Smooth muscle cell of trachea (primary cell): ENCODE data around the gene PLEKHG7. TPM values are rescaled to one million over a fixed set of nuclear protein-coding genes. Genes with fewer than 3 reads are reported as not detected.

Source experiments
- total RNA-seq: library from RNA; depleted of rRNA; stranded (reverse); fragments of >200 nt; gene quantifications from 2 replicates; pipeline ENCODE4 v1.2.1, GENCODE V29; 2014

Gene PLEKHG7, protein sequence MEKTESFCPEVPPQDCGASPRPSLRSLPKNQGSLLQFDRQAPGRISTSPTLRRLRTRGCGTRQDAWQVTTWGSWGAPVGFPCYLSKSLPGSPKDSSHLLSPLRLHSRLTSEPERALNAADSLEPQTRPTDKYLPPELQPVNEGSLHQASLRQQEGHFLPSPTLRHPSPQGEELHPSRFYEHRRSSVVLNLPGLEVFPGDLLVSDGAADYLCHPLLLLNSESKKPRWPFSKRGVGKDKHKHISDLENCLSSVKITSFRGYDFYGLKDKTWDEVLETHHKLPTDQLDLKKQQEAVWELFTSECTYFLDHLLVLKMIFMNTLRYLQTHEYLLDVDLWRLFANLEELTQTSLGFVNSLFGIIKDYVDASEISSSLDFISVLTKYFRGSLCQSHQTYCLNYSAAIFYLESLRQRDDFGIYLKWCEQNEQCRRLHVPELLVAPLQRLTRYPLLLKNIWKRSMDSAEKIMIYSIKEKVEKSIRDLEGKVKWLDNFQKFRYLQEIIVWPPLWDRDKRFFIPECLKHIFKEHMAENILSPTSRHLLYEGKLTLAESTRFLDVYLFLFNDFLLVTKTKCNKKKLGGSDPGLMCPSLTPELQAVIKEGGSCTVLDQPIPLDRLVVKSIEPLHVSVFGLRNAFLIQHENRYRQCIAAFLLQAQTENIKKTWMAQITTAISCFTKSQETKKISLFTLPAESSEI
- not detected in 2 replicates for total RNA-seq

DNA sequence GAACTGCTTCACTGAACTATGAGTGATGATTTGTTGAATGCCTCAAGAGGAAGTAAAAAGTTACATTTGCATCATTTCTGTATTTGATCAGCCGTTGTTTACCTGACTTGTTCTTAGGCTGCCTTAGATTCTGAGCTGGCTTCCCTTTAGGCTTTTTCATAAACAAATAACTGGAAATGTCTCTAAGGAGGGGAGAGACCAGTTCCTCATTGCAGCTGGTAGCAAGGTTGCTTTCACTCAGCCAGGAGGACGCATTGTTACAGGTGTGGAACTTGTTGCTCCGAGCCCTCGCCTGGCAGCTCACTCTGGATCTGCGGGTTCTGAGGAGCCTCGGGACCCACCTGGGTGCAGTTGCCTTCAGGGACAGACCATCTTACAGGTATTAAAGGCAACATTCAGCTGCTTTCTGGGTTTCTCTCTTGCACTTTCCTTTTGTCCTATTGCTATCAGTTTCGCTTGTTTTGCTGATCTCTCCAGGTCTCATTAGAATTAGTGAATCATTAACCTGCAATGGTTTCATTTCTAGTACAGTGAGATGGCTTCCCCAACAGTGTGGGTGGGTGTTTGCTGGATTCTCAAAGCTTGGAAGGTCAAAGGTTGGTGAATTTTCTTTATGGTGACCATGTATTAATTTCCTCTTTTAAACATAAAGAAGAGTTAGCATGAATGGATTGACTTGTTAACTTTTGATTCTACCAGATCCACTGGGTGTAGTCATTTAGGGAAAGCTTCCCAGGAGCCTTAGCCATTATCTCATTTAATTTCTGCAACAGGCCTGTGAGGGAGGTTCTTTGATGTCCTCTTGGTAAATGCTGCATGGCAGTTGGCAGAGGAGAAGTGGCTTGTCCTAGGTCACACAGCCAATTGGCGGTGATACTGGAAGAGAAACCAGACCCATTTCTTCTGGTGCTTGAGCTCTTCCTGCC is at the start of gene PLEKHG7:
PLEKHG7 (plus strand) TSS at position 236 of the 926 bp plus-strand sequence. CDS start 3,643 bp downstream, outside the sequence.

Other genes starting within 250 kb of the PLEKHG7 start
- 22.2 and 27.5 TPM in 2 replicates for gene EEA1, start 226.3 kb downstream of the PLEKHG7 start, total RNA-seq